GM12874 (cell line): Measurements from ENCODE around the gene WDR1.

ENCODE experiments used
- CTCF ChIP-seq: IDR thresholded peaks from 2 replicates; pipeline ENCODE4 v1.5.1; 2011; ENCODE audit warnings: low read depth, mild to moderate bottlenecking, control low read depth, low read length, moderate library complexity; ENCODE audit not compliant: insufficient read depth

The WDR1 gene

DNA sequence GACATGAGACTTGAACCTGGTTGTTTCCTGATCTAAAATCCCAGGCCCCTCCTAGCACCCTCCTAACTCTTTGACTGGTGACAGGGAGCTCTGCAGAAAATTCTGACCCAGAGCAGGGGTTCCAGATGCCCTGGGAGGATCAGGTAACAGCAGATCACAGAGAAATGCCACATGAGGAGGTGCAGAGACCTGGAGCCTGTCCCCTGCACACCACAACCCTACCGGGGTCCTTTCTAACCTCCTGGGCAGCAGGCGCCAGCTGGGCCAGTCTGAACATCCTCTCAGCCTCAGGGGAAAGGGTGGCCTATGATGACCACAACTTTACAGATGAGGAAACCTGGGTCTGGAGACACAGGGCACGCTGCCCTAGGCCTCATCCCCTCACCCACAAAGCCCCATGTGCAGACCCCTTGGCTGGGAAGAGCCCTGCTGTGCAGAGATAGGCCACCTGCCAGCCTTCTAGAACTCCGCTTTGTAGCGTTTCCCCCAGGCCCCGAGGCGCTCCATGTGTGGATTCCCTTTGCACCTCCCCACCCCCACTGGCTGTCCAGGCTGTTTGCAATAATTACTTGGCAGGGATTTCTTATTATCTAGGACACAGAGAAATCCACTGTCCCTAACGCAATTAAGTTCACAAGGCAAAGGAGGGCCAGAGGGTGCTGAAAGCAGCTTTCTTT lies 36.5 kb downstream of the WDR1 start:
- no peak for TF ChIP-seq CTCF

GRCh38 chr4:10079256-10079655 lies 37.3 kb downstream of the WDR1 start:
- TF ChIP-seq CTCF: no peak

DNA sequence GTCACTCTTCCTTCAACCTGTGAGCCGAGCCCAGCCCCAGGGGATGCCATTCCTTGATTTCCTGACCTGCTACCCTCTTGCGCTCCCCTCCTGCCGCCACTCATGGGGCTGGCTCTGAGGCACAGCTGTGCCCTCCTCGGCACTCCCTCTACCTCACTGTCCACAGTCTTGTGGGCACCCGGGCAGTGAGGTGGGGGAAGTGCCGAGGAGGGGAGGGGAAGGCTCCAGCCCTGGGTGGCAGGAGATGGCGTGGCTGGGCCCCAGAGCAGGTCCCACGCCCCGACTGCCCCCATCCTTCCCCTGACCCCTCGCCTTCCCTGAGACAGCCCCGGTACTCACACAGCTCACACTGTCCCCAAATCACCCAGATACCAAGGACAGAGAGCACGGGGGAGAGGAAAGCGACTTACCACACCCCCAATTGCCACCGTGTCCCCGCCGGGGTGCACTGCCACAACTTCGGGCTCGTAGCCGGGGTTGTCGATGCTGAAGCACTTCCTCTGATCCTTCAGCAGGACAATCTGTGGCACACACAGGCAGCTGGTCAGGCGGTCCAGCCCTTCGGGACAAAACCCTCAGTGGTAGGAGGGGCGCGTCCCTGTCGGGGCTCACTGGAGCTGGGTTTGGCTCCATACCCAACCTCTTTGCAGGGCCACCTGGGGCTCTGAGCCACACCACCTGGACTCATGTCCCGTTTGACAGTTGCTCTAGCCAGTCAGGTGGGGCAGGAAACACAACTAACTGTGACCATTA lies 37.9 kb downstream of the WDR1 start:
- no peak for TF ChIP-seq CTCF

- TF ChIP-seq CTCF: no peak
Observed at GRCh38 chr4:10077483-10078335, 38.9 kb downstream of the WDR1 start.

DNA sequence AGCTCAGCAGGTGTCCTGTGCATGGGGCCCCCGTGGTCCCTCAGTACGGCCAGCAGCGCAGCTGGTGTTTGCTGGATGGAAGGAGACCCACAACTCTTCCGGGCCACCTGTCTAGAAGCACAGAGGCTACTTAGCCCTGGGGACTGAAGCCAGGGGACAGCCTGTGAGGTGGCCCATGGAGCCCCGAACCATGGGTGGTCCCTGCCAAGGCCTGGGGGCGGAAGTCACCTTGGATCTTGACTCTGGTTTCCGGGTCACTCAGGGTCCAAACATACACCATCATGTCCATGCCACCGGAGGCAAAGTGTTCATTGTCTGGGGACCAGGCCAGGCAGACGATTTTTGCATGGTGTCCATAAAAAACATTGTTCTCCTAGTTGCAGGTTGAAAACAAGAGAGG lies 39.5 kb downstream of the WDR1 start:
- no peak for TF ChIP-seq CTCF

DNA sequence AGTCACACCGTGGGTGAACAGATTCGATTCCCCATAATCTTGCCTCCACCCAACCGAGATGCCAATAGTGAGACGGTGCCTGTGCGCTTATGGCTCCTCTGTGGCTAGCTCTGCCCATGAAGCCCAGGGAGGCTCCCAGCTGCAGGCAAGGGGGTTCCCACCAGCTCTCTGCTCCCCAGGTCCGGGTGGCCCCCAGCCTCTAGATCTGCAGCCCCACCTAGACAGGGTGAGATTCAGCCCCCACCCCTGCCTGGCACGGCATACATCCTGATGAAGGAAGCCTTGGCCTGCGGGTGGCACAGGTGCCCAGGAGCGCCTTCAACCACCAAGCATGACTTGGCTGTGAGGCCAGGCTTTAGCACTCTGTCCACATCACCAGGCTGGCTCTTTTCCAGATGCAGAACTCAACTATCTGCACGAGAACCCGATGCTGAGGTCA lies 40.6 kb downstream of the WDR1 start:
- TF ChIP-seq CTCF: no peak
